ENCODE results near the gene GNAO1. TPM values are rescaled to one million over a fixed set of nuclear protein-coding genes. Genes with fewer than 3 reads are reported as not detected.

Gene GNAO1
- total and polyA plus RNA-seq, 2 donors (not counting 1 experiment from before 2014, with no cell fraction given): 0.13 to 5.1 TPM

DNA sequence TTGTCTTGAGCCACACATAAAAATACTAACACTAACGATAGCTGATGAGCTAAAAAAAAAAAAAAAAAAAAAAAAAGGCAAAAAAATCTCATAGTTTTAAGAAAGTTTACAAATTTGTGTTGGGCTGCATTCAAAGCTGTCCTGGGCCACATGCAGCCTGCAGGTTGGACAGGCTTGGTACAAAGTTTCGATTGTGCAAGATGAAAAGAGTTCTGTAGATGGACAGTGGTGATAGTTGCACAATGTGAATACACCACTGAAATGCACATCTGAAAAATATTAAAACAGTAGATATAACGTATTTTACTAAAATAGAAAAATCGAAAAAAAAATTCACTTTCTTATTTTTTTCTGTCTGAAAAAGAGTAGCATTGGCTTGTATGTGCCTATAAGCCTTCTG, 191.2 kb downstream of the GNAO1 start:
- WGBS (ENCODE audit: insufficient coverage): no CpG with 5 or more reads among the region's 4 CpGs
- no peak for ATAC-seq (ENCODE audit: low read depth)
- DNase-seq: no peak
- Histone ChIP-seq H3K4me2 (replicated peaks; ENCODE audit: low read depth, low read length, poor library complexity, severe bottlenecking) (no peak overlapping the region), H3K36me3 (replicated peaks in 1 of 2; ENCODE audit: control extremely low read depth in 1 of 2, control insufficient read depth in 1 of 2, extremely low read depth in 1 of 2, insufficient read depth in 2 of 2, low read length in 1 of 2) (peaks cover 6 to 83% of the 10 kb centered on the region in 2 experiments), H3K4me3 (ENCODE audit: control extremely low read depth in 1 of 5, extremely low read depth in 1 of 5, insufficient read depth in 1 of 5, low read depth in 2 of 5, low read length in 4 of 5) (no peak overlapping the region), H3K9ac (ENCODE audit: low read length) (no peak overlapping the region), H3K27me3 (replicated peaks in 1 of 4; ENCODE audit: control extremely low read depth in 1 of 4, control insufficient read depth in 3 of 4, insufficient read depth in 4 of 4, low read length in 3 of 4) (no peaks in the 10 kb centered on the region), H3K4me1 (ENCODE audit: control insufficient read depth in 2 of 2, insufficient read depth in 2 of 2, low read length in 2 of 2) (no peaks in the 10 kb centered on the region), H3K79me2 (ENCODE audit: control insufficient read depth, insufficient read depth, low read length) (peaks cover 45% of the 10 kb centered on the region), H3K27ac (ENCODE audit: low read length in 2 of 2) (no peak overlapping the region), H4K20me1 (ENCODE audit: control insufficient read depth, insufficient read depth, low read length, poor library complexity, severe bottlenecking) (peaks cover 15% of the 10 kb centered on the region), H3K9me3 (ENCODE audit: control extremely low read depth in 1 of 3, control insufficient read depth in 2 of 3, insufficient read depth in 1 of 3, low read length in 2 of 3) (peaks cover 6 to 16% (median 8%) of the 10 kb centered on the region in 3 donors), H2AFZ (ENCODE audit: insufficient read depth, low read depth, low read length, poor library complexity, severe bottlenecking) (no peak overlapping the region)
- TF ChIP-seq EZH2 (IDR thresholded peaks at IDR 0.05; ENCODE audit: borderline replicate concordance, insufficient read depth, low read depth, low read length, poor library complexity, severe bottlenecking): no peak
- H3K27me3 Mint-ChIP-seq: no peaks in the 10 kb centered on the region
- POLR2A ChIA-PET: interaction anchor here (0.7 kb wide), 1 partner anchor 47 kb away, joined by 3 read pairs; no protein-coding TSS in a partner anchor
- no peak overlapping the region for H3K27ac Mint-ChIP-seq
- no peak overlapping the region for H3K4me3 Mint-ChIP-seq
- peaks cover under 1% of the 10 kb centered on the region for H3K4me1 Mint-ChIP-seq
- intact Hi-C loops (cut with micrococcal nuclease): no loop called here
- CTCF ChIA-PET: no interaction called here
- peaks cover 8% of the 10 kb centered on the region for H3K9me3 Mint-ChIP-seq (ENCODE audit: insufficient read depth)

- Mint-ChIP-seq H3K27me3 (no peaks in the 10 kb centered on the region), H3K9me3 (ENCODE audit: insufficient read depth) (peaks cover 8% of the 10 kb centered on the region), H3K27ac (no peak overlapping the region), H3K4me3 (no peak overlapping the region), H3K4me1 (no peaks in the 10 kb centered on the region)
- CTCF ChIA-PET: interaction anchor here (0.8 kb wide), 1 partner anchor 17 kb away, joined by 3 read pairs; no protein-coding TSS in a partner anchor
- Histone ChIP-seq H3K4me2 (replicated peaks; ENCODE audit: low read depth, low read length, poor library complexity, severe bottlenecking) (no peak overlapping the region), H3K27me3 (replicated peaks in 1 of 4; ENCODE audit: control extremely low read depth in 1 of 4, control insufficient read depth in 3 of 4, insufficient read depth in 4 of 4, low read length in 3 of 4) (no peaks in the 10 kb centered on the region), H3K4me3 (ENCODE audit: control extremely low read depth in 1 of 5, extremely low read depth in 1 of 5, insufficient read depth in 1 of 5, low read depth in 2 of 5, low read length in 4 of 5) (no peak overlapping the region), H2AFZ (ENCODE audit: insufficient read depth, low read depth, low read length, poor library complexity, severe bottlenecking) (no peak overlapping the region), H3K79me2 (ENCODE audit: control insufficient read depth, insufficient read depth, low read length) (peaks cover 49% of the 10 kb centered on the region), H3K9me3 (ENCODE audit: control extremely low read depth in 1 of 3, control insufficient read depth in 2 of 3, insufficient read depth in 1 of 3, low read length in 2 of 3) (peaks cover 6 to 16% (median 8%) of the 10 kb centered on the region in 3 donors), H3K36me3 (replicated peaks in 1 of 2; ENCODE audit: control extremely low read depth in 1 of 2, control insufficient read depth in 1 of 2, extremely low read depth in 1 of 2, insufficient read depth in 2 of 2, low read length in 1 of 2) (peaks cover 6 to 83% of the 10 kb centered on the region in 2 experiments), H3K27ac (ENCODE audit: low read length in 2 of 2) (no peak overlapping the region), H3K9ac (ENCODE audit: low read length) (no peak overlapping the region), H4K20me1 (ENCODE audit: control insufficient read depth, insufficient read depth, low read length, poor library complexity, severe bottlenecking) (peaks cover 18% of the 10 kb centered on the region), H3K4me1 (ENCODE audit: control insufficient read depth in 2 of 2, insufficient read depth in 2 of 2, low read length in 2 of 2) (no peaks in the 10 kb centered on the region)
- TF ChIP-seq CTCF (IDR thresholded peaks at IDR 0.05): no peak
- TF ChIP-seq EZH2 (IDR thresholded peaks at IDR 0.05; ENCODE audit: borderline replicate concordance, insufficient read depth, low read depth, low read length, poor library complexity, severe bottlenecking): no peak
- POLR2A ChIA-PET: interaction anchor here (0.7 kb wide), 1 partner anchor 47 kb away, joined by 3 read pairs; no protein-coding TSS in a partner anchor
- DNase-seq (no peak), ATAC-seq (ENCODE audit: low read depth) (no peak)
- WGBS (ENCODE audit: insufficient coverage): 99% methylated on average over 4 of the region's 5 CpGs
- intact Hi-C loops (cut with micrococcal nuclease): no loop called here
Measured at GRCh38 chr16:56382901-56383355, 191.6 kb downstream of the GNAO1 start.

All from B cell (primary cell).